Muscle of arm (tissue), 14 donors: Measurements from ENCODE around the gene ABHD18. TPM values are rescaled to one million over a fixed set of nuclear protein-coding genes. Genes with fewer than 3 reads are reported as not detected.
"Not testable (repeated sequence)": the region's sequence is repeated elsewhere in the genome, so short reads cannot be mapped to it uniquely, and the experiment has no call there.

Experiments used
- DNase-seq: peaks from one replicate; pipeline ENCODE4 v3.0.0-alpha.2; 2013
- long read RNA-seq, 11 donors: transcript quantifications; one replicate each; lab custom pipeline, GENCODE V29; 2026
- polyA plus RNA-seq, 12 donors: library from polyadenylated mRNA; unstranded; fragments of 120-200 nt; gene quantifications; one replicate each; pipeline ENCODE4 v1.2.1, GENCODE V29; 2013; ENCODE audit not compliant: insufficient read length in 12 of 12

Gene ABHD18
- polyA plus RNA-seq, result 100 to 1,000 TPM in 1 of 12 donors, 10 to 100 TPM in 11; 13.9 to 153 (median 18.9) TPM
- long read RNA-seq, donor 1, result 0 reads
- long read RNA-seq, donor 2, full-length matches to known transcripts, result 1 of 1 reads
- long read RNA-seq, donor 2, partial matches to known transcripts, result 0 of 1 reads
- long read RNA-seq, donor 2, other reads (novel, unspliced or antisense), result 0 of 1 reads
- long read RNA-seq, donor 3, full-length matches to known transcripts, result 1 of 1 reads
- long read RNA-seq, donor 3, partial matches to known transcripts, result 0 of 1 reads
- long read RNA-seq, donor 3, other reads (novel, unspliced or antisense), result 0 of 1 reads
- long read RNA-seq, donor 4, result 0 reads
- long read RNA-seq, donor 5, full-length matches to known transcripts, result 1 of 8 reads
- long read RNA-seq, donor 5, partial matches to known transcripts, result 7 of 8 reads
- long read RNA-seq, donor 5, other reads (novel, unspliced or antisense), result 0 of 8 reads
- long read RNA-seq, donor 6, full-length matches to known transcripts, result 1 of 1 reads
- long read RNA-seq, donor 6, partial matches to known transcripts, result 0 of 1 reads
- long read RNA-seq, donor 6, other reads (novel, unspliced or antisense), result 0 of 1 reads
- long read RNA-seq, donor 7, full-length matches to known transcripts, result 2 of 2 reads
- long read RNA-seq, donor 7, partial matches to known transcripts, result 0 of 2 reads
- long read RNA-seq, donor 7, other reads (novel, unspliced or antisense), result 0 of 2 reads
- long read RNA-seq, donor 8, full-length matches to known transcripts, result 1 of 1 reads
- long read RNA-seq, donor 8, partial matches to known transcripts, result 0 of 1 reads
- long read RNA-seq, donor 8, other reads (novel, unspliced or antisense), result 0 of 1 reads
- long read RNA-seq, donor 9, result 0 reads
- long read RNA-seq, donor 10, full-length matches to known transcripts, result 1 of 1 reads
- long read RNA-seq, donor 10, partial matches to known transcripts, result 0 of 1 reads
- long read RNA-seq, donor 10, other reads (novel, unspliced or antisense), result 0 of 1 reads
- long read RNA-seq, donor 11, full-length matches to known transcripts, result 2 of 2 reads
- long read RNA-seq, donor 11, partial matches to known transcripts, result 0 of 2 reads
- long read RNA-seq, donor 11, other reads (novel, unspliced or antisense), result 0 of 2 reads

DNA sequence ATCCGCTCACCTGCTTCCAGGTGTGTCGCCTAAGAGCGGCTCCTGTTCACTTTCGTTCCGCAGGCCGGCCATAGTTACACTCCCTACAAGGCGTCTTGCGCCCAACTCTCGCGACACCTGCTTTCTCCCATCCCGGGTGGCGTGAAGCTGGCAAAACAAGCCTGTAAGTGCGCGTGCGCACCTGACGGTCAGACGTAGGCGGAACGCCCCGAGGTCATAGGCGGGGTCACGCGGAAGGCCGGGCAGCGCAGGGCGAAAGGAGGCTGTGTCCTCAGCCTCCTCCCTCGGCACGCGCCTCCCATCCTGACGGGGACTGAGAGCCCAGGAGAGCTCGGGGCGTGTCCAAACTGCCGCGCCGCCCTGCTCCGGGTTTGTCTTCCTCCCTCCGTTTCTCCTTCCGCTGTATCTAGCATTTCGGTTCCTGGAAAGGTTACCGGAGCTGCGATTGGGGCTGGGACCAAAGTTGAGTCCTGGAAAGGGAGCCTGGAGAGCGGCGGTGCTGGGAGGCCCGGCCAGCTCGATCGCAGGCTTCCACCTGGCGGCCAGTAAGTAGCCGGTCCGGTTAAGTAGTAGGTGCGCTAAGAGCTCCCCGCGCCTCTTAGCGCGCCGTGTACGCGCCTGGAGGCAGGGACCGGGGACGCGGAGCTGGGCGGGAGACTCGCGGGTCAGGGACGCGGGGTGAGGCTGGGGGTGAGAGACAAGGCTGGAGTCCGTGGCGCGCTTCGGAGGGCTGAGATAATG lies at the start of gene ABHD18, which contains the start of gene MFSD8:
Gene ABHD18 (plus strand): TSS at position 345 of the 741 bp plus-strand sequence. CDS start 17,550 bp downstream, outside the sequence.
Gene MFSD8 (minus strand): TSS at position 112 of the 741 bp plus-strand sequence. CDS start 40 bp downstream, at position 72.
- DNase-seq, result peak; percentile 98

DNA sequence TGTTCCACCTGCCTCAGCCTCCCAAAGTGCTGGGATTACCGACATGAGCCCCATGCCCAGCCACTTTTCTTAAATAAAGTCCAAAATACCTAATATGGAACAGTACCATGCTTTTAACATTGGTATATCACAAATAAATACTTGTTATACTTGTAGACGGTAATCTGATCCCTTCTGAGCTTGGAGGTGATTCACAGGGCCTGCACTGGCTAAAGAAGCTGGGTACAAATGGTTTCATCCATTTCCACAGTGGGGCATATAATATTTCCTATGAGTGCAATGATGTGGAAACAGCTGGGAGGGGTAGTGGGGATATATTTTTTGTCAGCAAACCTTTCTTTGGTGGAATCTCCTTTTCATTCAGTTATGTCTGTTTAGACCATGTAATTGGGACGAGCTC lies 48.7 kb upstream of the ABHD18 start:
- no peak for DNase-seq

DNA sequence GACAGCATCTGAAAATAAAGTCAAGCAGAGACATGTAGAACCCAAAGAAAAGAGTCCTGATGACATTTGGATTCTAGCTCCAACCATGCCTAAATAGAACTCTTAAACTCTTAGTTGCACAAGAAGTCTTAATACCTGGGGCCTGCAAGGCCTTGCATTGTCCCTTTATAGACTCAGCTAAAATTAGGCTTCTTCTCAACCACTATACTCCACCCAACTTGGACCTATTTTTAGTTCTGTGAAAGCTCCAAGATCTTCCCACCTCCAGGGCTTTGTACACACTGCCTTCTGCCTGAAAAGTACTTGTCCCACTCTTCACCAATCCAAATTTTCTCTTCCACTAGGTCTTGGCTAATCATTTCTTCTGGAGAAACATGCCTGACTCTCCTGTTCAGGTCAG lies 48.1 kb upstream of the ABHD18 start:
- no peak for DNase-seq

DNA sequence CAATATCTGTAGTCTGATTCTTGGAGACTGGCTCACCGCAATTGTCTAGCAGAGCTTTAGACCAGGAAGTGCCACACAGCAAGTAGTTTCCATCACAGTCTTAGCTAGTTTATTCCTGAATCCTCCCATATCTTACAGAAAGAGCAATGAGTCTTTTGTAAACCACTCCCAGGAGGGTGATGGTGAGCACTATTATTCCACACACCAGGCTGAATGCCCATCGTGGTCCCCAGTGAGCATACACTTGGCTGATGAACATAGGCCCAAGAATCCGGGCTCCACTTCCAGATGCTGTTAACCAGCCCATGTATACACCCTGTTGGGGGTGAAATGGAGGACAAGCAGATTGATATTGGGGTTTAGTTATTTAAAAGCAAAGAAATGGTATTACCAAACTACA lies 44.7 kb upstream of the ABHD18 start:
- DNase-seq, result no peak

DNA sequence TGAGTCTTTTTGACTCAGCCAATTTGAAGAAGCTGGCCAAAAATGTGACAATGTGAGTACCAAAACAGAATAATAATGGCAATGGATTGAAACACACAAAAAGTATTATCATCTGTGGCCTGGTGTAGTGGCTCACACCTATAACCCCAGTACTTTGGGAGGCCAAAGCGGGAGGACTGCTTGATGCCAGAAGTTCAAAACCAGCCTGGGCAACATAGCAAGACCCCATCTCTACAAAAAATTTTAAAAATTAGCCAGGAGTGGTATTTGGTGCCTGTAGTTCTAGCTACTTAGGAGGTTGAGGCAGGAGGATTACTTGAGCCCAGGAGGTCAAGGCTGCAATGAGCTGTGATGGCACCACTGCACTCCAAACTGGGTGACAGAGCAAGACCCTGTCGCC lies 43.0 kb upstream of the ABHD18 start:
- no peak for DNase-seq

DNA sequence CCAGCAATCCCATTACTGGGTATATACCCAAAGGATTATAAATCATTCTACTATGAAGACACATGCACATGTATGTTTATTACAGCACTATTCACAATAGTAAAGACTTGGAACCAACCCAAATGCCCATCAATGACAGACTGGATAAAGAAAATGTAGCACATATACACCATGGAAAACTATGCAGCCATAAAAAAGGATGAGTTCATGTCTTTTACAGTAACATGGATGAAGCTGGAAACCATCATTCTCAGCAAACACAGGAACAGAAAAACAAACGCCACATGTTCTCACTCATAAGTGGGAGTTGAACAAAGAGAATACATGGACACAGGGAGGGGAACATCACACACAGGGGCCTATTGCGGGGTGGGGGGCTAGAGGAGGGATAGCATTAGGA lies 39.5 kb upstream of the ABHD18 start:
- DNase-seq, result not testable (repeated sequence)

DNA sequence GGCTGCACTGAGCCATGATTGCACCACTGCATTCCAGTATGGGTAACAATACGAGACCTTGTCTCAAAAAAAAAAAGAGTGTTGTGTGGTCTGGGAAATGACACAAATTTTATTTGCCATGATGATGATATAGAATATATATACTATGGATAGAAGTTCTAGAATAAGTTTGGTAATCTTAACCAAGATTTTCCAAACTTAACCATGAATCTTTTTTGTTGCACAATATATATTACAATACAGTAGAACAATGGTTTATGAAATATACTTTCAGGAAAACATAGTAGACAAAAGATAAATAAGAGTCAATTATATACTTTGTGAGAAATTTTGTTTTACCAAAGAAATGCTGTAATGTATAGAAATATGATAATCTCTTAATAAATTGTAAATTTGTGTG lies 35.0 kb upstream of the ABHD18 start:
- DNase-seq, result no peak

DNA sequence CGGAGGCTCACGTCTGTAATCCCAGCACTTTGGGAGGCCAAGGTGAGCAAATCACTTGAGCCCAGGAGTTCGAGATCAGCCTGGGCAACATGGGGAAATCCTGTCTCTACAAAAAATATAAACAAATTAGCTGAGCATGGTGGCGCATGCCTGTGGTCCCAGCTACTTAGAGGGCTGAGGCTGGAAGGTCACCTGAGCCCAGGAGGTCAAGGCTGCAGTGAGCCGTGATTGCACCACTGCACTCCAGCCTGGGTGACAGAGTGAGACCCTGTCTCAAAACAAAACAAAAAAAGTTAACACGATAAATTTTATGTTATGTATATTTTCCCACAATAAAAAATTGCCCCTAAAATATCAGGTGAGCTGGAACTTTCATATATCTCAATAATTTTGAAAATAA lies 33.4 kb upstream of the ABHD18 start:
- not testable (repeated sequence) for DNase-seq

DNA sequence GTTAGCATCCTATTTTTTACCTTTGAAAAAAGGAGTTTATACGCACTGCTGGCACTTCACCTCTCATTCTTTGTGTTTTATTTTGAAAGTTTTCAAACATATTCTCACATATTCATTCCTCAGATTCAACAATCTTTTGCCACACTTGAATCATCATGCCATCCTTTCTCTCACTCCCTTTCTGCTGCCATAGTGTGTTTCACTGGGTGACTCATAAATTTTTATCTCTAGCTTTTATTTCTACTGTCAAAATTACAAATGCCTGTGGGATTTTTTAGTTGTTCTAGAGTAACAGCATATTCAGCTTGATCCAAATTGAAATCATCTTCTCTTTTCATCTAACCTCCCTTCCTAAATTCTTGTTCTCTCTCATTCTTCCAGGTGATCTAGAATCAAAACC lies 28.2 kb upstream of the ABHD18 start:
- no peak for DNase-seq

DNA sequence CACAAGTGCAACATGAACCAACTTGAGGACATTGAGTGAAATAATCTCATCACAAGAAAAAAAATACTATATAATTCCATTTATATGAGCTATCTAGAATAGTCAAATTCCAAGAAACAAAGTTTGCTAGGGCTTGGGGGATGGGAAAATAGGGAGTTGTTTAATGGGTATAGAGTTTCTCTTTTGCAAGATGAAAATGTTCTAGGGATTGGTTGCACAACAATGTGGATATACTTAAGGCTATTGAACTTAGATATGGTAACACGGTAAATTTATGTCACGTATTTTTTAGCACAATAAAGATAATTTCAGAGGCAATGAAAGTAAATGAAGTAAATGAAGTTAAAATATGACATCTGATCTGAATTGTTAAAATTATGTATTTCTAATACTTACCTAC lies 8.1 kb upstream of the ABHD18 start:
- no peak for DNase-seq

DNA sequence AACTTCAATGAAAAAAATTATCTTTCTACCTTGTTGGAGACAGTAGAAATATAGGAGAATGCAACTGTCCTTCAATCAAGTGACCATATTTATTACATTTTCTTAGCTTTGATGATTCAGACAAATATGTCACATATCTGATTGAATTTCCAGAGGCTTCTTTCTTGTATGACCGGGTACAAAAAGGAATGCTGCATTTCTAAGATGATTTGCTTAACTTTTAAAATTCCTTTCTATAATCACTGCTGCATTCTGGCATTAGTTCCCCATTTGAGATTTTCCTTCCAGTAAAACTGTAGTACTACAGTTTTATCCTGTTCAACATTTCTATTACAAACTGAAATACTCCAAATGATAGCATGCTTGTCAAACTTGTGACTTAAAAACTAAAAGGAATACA lies 5.4 kb upstream of the ABHD18 start:
- no peak for DNase-seq

DNA sequence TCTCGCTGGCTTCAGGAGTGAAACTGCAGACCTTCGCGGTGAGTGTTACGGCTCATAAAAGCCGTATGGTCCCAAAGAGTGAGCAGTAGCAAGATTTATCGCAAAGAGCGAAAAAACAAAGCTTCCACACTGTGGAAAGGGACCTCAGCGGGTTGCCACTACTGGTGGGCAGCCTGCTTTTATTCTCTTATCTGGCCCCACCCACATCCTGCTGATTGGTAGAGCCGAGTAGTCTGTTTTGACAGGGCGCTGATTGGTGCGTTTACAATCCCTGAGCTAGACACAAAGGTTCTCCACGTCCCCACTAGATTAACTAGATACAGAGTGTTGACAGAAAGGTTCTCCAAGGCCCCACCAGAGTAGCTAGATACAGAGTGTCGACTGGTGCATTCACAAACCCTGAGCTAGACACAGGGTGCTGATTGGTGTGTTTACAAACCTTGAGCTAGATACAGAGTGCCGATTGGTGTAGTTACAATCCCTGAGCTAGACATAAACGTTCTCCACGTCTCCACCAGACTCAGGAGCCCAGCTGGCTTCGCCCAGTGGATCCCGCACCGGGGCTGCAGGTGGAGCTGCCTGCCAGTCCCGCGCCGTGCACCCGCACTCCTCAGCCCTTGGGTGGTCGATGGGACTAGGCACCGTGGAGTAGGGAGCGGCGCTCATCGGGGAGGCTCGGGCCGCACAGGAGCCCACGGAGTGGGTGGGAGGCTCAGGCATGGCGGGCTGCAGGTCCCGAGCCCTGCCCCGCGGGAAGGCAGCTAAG lies 1.4 kb upstream of the ABHD18 start:
- not testable (repeated sequence) for DNase-seq

DNA sequence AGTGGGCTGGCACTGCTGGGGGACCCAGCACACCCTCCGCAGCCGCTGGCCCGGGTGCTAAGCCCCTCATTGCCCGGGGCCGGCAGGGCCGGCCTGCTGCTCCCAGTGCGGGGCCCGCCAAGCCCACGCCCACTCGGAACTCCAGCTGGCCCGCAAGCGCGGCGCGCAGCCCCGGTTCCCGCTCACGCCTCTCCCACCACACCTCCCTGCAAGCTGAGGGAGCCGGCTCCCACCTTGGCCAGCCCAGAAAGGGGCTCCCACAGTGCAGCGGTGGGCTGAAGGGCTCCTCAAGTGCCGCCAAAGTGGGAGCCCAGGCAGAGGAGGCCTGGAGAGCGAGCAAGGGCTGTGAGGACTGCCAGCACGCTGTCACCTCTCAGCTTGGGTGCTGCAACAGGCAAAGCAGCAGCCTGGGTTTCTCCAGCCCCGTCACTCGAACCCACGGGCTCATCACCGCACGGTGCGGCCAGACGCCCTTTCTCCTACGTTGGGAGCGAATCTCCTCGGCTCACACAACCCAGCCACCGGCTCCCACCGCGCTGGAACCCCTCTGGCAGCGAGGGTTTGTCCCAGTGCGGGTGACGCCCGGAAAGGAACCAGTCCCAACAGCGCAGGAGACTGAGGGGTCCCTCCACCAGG lies 662 bp upstream of the ABHD18 start:
- not testable (repeated sequence) for DNase-seq

DNA sequence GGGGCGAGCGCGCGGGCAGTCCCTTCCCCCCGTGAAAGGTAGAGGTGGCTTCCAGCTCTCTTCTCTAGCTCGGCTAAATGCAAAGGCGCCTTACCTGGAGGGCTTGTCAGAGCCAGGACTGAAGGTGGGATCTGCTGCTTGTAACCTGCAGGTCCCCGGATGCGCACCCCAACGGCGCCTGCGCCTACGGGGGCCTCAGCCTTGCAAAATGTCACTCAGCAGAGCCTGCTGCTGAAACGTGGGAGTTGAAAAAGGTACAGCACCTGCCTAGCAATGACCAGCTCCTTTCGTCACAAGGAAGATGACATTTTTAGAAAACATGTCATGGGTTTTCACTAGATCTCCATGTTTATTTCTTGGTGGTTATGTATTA lies 583 bp downstream of the ABHD18 start:
- DNase-seq, result peak; percentile 35

DNA sequence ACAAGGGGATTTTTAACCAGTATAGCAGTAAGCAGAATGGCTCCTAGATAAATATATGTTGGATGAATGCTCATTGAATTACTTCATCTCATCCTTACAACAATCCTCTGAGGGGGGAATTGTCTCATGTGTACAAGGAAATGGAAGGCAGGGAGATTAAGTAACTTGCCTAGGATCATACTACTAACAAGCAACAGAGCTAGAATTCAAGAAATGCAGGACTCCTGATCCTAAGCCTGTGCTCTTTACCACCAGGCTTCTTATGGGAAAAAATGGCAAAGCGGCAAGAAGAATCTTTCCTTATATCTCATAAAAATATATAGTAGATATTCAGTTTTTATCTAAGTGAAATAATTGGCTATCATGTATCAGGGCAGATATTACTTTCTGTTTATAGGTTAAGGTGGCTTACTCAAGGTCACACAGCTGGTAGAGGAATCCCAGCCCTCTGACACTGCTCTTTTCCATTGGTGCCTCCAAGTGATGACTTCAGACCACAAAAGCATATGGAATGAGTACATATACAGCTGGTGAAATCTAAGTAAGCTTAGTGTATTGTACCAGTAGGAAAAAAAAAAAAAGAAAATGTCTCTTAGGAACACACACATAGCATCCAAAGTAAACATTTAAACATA lies 2.1 kb downstream of the ABHD18 start:
- DNase-seq, result no peak

DNA sequence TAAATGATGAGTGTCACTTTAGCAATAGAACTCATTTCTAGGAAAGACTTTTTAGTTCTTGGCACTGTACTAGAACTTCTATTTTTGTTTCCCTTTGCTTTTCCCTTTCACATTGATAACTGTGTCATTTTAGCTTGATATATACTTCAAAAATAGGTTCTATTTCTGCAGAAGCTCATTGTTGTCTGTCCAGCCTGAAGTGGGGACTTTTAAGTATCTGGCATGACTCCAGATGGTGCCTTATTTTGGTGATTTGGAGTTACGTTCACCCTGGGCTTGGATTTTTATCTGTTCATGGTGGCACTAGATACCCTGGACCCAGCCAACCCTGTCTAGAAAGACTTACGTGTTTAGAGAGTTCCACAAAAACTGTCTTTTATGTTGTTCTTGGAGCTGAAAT lies 3.4 kb downstream of the ABHD18 start:
- DNase-seq, result no peak

DNA sequence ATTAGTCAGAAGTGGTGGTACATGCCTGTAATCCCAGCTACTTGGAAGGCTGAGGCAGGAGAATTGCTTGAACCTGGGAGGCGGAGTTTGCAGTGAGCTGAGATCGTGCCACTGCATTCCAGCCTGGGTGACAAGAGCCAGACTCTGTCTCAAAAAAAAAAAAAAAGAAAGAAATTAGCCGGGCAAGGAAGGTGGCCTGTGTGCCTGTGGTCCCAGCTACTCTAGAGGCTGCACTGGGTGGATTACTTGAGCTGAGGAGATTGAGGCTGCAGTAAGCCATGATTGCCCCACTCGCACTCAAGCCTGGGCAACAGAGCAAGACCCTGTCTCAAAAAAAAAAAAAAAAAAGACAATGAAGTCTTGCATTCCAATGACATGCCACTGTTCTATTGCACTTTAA lies 5.7 kb downstream of the ABHD18 start:
- DNase-seq, result not testable (repeated sequence)

DNA sequence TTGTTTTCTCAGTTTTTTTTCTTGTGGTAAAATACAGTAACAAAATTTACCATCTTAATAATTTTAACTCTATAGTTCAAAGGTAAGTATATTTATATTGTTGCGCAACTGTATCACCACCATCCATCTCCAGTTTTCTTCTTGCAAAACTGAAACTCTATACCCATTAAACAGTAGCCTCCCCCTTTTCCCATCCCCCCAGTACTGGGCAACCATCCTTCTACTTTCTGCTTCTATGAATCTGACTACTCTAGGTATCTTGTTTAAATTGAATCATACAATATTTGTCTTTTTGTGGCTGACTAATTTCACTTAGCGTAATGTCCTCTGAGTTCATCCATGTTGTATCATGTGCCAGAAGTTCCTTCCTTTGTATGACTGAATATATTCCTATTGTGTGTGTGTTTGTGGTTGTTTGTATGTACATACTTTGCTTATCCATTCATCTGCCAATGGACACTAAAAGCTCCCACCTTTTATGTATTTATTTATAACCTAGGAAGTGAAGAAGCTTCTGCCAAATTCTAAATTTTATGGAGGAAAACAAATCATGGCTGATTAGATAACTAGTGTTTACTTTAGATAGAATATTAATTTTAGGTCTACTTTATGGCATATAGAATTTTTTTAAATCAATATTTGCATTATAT lies 10.0 kb downstream of the ABHD18 start:
- no peak for DNase-seq

DNA sequence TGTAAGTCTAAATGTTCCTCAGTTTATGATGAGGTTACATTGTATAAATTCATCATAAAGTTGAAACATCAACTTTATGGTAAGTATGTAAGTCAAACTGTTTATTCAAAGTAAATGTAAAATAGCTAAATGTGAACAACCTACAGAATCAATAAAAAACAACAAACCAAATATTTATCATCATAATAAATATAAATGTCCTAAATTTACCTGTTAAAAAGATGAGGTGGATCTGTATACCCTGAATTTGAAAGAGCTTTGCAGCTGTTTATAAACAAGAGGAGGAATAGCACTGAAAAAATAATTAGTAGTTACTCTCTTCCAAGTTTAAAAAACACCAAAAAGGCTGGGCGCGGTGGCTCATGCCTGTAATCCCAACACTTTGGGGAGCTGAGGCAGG lies 13.7 kb downstream of the ABHD18 start:
- no peak for DNase-seq
